GM18870 (cell line): ENCODE results near the gene DNAH1.

Experiments
- ATAC-seq: cut with Tn5 transposase; IDR thresholded peaks from one replicate; pipeline ENCODE4 v1.9.1; 2021; ENCODE audit warnings: moderate library complexity; ENCODE audit not compliant: unreplicated experiment

Gene DNAH1

GRCh38 chr3:52443268-52443610, 127.1 kb downstream of the DNAH1 start:
- no peak for ATAC-seq

DNA sequence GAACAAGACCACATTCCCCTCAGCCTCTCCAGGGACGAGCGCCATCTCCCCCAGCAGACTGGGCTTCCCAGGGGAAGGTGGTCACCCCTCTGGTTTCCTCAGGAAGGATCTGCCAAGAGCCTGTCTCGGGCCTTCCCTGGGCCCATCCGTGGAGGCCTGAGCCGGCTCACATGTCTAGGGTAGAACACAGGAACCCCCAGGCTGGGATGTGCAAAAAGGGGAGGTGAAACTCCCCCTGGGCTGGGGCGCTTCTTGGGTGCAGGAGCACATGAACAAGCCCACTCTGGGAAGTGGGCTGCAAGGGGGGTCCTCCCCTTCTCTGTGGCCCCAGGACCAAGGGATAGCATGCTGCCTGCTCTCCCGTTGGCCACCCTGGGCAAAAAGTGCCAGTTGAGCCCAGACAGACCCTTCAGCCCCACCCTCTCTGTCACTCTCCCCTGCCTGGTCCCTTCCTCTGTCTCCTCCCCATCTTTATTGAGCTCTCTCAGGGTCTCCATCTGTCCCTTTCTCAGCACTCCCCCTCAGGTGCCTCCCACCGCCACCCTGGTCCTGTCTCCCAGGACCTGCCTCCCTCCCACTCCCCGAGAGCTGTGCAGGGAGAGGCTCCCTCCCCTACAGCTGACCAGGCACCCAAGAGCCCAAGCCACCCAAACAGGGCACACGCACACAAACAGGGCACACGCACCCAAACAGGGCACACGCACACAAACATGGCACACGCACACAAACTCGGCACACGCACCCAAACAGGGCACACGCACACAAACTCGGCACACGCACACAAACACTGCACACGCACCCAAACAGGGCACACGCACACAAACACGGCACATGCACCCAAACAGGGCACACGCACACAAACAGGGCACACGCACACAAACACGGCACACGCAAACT, 127.9 kb downstream of the DNAH1 start:
- no peak for ATAC-seq

DNA sequence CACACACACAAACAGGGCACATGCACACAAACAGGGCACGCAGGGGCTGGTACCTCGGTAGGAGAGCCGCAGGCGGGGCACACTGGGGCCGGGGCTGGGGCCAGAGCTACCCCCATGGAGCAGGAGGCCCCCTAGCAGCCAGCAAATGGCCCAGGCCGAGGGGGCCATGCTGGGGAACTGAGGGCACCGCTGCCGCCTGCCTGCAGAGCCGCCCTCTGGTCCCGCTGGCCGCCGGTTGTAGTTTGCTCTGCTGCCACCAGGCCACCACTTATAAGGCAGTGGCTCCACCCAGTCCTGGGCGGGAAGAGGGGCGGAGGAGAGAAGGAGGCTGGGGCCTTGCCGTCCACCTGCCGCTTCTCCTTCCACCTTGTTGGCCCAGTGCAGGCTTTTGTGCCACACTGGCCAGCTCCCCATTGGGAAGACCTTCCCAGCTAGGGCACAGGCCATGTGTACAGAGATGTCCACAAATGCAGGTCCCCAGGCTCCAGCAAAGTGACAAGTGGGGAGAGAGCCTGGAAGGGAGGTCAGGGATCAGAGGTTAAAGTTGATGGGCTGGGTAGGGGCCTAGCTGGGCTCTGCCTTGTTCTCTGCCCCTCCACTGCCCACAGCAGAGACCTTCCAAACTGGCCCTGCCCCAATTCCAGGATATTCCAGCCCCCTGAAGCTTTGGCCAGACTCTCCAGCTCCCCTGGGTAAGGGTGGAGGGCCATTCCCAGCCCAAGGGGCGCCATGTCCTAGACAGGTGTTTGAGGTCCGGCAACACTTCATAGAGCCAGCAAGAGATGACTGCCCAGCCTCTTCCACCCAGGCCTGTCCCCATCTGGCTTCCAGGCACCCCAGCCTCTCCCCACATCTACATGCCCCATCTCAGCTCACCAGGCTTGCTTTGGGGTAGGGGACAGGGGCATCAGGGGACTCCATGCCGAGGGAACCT, 129.0 kb downstream of the DNAH1 start, which contains the start of gene SEMA3G:
TSS of gene SEMA3G (minus strand) at position 244 of the 934 bp plus-strand sequence. CDS start at position 168, 76 bp downstream.
- ATAC-seq = no peak

DNA sequence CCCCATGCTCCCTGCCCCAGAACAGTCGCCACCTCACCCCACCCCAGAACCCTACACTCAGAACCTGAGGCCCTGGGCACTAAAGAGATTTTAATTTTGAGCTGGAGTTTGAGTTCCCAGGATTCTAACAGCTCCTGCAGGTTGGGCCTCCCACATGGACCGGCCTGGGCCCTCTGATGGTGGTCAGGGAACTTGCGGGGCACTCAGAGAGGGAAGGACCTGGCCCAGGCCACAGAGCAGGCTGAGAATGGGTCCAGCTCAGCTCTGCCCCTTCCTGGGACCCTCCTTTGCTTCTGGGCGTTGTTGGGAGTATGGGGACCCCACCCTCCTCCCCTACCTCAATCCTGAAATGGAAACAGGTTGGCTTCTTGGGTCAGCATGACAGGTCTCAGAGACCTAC, 129.9 kb downstream of the DNAH1 start:
- no peak for ATAC-seq

DNA sequence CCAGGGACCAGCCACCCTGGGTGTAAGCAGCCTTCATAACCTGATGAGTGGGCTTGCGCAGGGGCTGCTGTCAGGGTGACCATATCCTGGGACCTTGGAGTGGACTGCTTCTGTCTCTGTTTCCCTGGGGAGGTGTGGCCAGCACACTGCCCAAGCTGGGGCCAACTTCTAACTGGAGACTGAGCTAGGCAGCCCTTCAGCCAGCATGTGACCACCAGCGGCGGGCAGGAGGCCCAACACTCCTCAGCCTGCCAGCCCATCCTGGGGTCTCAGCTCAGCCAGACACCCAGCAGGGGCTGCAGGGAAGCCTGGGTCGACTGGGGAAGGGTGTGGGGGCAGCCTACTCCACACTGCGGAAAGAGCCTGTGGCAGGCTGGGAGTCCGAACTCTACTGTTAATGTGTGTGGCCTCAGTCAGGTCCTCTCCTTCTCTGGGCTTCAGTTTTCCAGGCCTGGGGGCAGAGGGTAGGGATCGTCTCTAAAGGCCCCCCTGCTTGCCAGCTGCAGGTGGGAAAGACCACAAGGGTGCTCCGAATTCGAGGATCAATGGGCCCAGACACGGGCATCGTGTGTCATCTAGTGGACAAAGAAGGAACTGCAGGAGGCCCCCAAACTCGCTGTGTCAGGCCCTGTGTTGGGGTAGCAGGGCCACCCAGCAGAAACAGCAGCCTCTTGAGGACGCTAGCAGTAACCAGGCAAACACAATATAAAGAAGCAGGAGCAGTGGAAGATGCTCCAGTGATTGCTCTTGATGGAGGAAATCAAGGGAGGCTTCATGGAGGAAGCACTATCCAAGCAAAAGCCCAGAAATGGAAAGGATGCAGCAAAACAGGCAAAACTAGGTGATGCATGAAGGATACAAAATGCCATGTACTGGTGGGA, 130.8 kb downstream of the DNAH1 start:
- no peak for ATAC-seq

DNA sequence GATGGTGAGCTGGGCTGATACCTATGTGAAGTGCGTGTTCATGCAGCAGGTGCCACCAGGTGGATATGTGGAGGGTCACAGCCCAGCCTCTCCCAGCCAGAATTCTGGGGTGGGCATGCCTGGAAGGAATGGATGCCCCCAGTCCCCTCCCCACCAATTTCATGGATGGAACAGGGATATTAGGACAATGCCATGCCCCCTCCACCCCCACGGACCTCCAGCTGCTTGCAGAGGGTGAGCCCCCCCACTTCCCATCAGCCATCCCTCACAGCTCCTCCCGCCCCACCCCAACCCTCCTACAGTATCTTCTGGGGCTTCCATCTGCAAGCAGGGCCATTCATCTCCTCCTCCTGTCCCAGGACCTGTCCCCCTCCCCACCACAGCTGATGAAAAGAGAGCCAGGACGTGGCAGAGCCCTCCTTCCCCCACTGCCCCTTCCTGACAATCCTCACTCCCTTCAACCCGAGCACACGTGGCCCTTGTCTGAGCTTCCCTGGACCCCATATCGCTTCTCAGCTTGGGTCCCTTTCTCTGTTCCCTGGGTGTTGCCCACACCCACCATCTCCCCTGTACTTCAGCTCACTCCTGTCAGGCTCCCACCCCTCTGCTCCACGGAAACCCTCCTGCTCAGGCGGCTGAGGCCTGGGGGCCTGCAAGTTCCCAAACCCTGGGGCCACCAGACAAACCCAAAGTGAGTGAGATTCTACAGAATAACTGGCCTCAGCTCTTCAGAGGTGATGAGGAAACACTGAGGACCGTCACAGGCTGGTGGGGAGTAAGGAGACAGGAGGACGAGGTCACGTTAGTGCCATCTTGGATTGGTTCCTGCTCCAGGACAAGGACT, 131.6 kb downstream of the DNAH1 start:
- ATAC-seq = no peak
